Activated naive CD4-positive, alpha-beta T cell treated with anti-CD3 and anti-CD28 coated beads, Interleukin-2, amount 10 ng/mL, durations not matched to agents 7 days and 5 days (primary cell): ENCODE data around the gene ANKRD42.

Source experiments
- CTCF ChIA-PET: fragments of 350-600 bp; sonication (Branson Sonifier 250); formaldehyde crosslinking; loops from one replicate; lab custom pipeline; 2021; ENCODE audit warnings: antibody characterized with exemption; lab: Charles Lee
- DNase-seq: peaks from one replicate; pipeline ENCODE4 v3.0.0-alpha.2; 2020
- H3K27ac Mint-ChIP-seq: one replicate; pipeline ENCODE4 v1.8.0; 2021; ENCODE audit warnings: mild to moderate bottlenecking, moderate library complexity, mixed read lengths
- H3K27me3 Mint-ChIP-seq: one replicate; pipeline ENCODE4 v1.8.0; 2021; ENCODE audit warnings: mild to moderate bottlenecking, mixed read lengths
- H3K36me3 Mint-ChIP-seq: one replicate; pipeline ENCODE4 v1.8.0; 2021; ENCODE audit warnings: mixed read lengths
- H3K4me1 Mint-ChIP-seq: one replicate; pipeline ENCODE4 v1.8.0; 2021; ENCODE audit warnings: mixed read lengths
- H3K4me3 Mint-ChIP-seq: one replicate; pipeline ENCODE4 v1.8.0; 2021; ENCODE audit warnings: mild to moderate bottlenecking, moderate library complexity, mixed read lengths
- H3K9me3 Mint-ChIP-seq: one replicate; pipeline ENCODE4 v1.8.0; 2021; ENCODE audit warnings: mixed read lengths

Gene ANKRD42

GRCh38 chr11:83275888-83276641, 82.6 kb downstream of the ANKRD42 start:
- Mint-ChIP-seq H3K4me1 (peaks cover 4% of the 10 kb centered on the region), H3K27me3 (no peaks in the 10 kb centered on the region), H3K27ac (no peak overlapping the region), H3K36me3 (peaks cover 46% of the 10 kb centered on the region), H3K9me3 (peaks cover 4% of the 10 kb centered on the region), H3K4me3 (no peak overlapping the region)
- no peak for DNase-seq
- CTCF ChIA-PET: interaction anchor here (1.0 to 2.3 kb wide), 4 partner anchors 17 to 524 kb away, joined by 4 to 7 read pairs (median 4); no protein-coding TSS in a partner anchor

GRCh38 chr11:83278351-83278750, 84.8 kb downstream of the ANKRD42 start:
- Mint-ChIP-seq H3K27me3 (no peaks in the 10 kb centered on the region), H3K4me3 (no peak overlapping the region), H3K27ac (no peak overlapping the region), H3K36me3 (peaks cover 38% of the 10 kb centered on the region), H3K9me3 (no peaks in the 10 kb centered on the region), H3K4me1 (peaks cover 16% of the 10 kb centered on the region)
- DNase-seq: no peak
- CTCF ChIA-PET: interaction anchor here (1.9 kb wide), 1 partner anchor 14 kb away, joined by 5 read pairs; no protein-coding TSS in a partner anchor

GRCh38 chr11:83280256-83280655, 86.7 kb downstream of the ANKRD42 start:
- H3K4me1 Mint-ChIP-seq: peaks cover 34% of the 10 kb centered on the region
- CTCF ChIA-PET: no interaction called here
- H3K27ac Mint-ChIP-seq: no peak overlapping the region
- H3K4me3 Mint-ChIP-seq: no peak overlapping the region
- DNase-seq: no peak
- H3K27me3 Mint-ChIP-seq: no peaks in the 10 kb centered on the region
- H3K9me3 Mint-ChIP-seq: no peaks in the 10 kb centered on the region
- H3K36me3 Mint-ChIP-seq: peaks cover 38% of the 10 kb centered on the region

DNA sequence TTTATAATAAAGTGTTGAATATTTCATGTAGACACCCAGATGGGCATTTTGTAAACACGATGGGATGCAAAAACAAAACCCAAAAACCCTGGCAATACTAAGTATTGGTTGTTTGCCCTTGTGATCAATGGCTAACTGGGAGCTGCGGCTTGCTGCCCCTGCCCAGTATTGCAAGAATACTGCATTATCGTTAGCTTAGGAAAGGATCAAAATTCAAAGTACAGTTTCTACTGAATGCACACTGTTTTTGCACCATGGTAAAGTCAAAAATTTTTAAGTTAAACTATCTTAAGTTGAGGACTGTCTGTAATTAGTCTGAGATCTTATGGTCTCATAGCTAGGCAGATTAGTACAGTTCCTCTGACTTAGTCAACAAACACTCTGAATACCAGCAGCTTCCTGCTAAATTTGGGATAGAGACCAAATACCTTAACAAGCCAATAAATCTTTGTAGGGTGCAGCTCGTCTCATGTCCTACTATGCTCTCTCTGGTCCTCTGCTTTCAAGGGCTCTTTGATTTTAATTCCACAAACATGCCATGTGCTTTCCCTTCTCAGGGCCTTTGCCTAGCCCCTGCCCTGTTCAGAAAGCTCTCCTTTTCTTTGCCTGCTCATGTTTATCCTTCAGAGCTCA, 88.7 kb downstream of the ANKRD42 start:
- Mint-ChIP-seq H3K27ac (no peak overlapping the region), H3K9me3 (no peaks in the 10 kb centered on the region), H3K36me3 (peaks cover 36% of the 10 kb centered on the region), H3K27me3 (no peaks in the 10 kb centered on the region), H3K4me3 (no peak overlapping the region), H3K4me1 (peaks cover 41% of the 10 kb centered on the region)
- DNase-seq: no peak
- CTCF ChIA-PET: interaction anchor here (0.8 to 2.9 kb wide), 3 partner anchors 11 to 32 kb away, joined by 3 to 10 read pairs (median 5); no protein-coding TSS in a partner anchor

DNA sequence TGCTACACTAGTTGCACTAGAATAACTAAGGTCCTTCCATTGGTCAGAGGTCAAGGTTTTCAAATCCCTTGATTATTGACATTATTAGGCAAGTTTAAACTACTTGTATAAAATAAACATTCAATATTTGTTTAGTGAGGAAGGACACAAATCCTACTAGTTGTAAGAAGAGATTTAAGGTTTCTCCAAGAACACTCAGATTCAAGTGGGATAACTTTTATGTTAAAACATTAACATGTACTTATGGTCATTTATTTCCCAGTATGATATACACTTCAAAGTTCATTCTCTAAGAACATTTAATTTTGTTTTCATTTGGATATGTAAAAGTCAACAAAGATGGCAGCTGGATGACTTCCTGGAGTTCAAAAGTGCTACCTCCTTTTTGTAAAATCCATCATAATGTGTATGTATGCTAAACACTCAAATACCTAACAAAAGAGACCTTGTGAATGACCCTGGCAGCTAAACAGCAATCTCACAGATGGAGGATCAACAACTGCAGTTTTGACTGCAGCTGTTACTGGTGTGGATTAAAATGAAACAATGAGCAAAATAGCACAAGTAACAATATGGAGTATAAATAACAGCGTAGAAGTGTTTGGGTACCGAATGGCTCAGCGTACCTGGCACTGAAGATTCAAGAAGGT, 91.1 kb downstream of the ANKRD42 start:
- DNase-seq: no peak
- H3K36me3 Mint-ChIP-seq: peaks cover 28% of the 10 kb centered on the region
- H3K4me3 Mint-ChIP-seq: peak overlapping the region; percentile 91
- CTCF ChIA-PET: no interaction called here
- H3K9me3 Mint-ChIP-seq: no peaks in the 10 kb centered on the region
- H3K27me3 Mint-ChIP-seq: no peaks in the 10 kb centered on the region
- peaks cover 44% of the 10 kb centered on the region for H3K4me1 Mint-ChIP-seq
- H3K27ac Mint-ChIP-seq: peak overlapping the region; percentile 98

DNA sequence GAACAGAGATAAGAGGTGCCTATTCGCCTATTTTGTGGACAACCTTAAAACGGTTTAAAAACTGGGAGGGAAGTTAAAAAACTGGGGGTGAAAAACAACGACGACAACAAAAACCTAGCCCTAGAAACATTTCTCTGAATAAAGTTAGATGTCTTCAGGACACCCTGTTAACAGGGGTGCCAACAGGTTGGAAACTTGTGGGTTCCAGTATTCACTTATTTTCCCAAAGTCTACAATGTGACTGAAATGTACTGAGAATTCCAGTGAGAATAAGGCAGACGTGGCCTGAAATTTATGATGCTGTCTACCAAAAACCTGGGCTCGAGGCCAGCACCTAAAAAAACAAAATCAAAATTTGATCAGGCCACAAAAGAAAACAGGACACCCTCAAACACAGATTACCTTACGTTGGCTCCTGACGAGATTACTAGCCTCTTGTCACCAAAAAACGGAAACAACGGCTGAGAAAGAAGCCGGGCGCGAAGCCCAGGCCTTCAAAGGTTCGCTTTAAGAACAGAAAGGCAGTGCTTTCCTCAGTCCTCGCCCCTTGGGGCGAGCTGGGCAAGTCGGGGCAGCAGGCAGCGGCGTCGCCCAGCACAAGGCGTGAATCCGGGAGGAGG, 91.7 kb downstream of the ANKRD42 start:
- peaks cover 44% of the 10 kb centered on the region for H3K4me1 Mint-ChIP-seq
- peak overlapping the region; percentile 98 for H3K27ac Mint-ChIP-seq
- DNase-seq: no peak
- peaks cover 26% of the 10 kb centered on the region for H3K36me3 Mint-ChIP-seq
- H3K27me3 Mint-ChIP-seq: no peaks in the 10 kb centered on the region
- CTCF ChIA-PET: no interaction called here
- H3K9me3 Mint-ChIP-seq: no peaks in the 10 kb centered on the region
- peak overlapping the region; percentile 91 for H3K4me3 Mint-ChIP-seq

- H3K4me1 Mint-ChIP-seq: peaks cover 39% of the 10 kb centered on the region
- H3K27me3 Mint-ChIP-seq: no peaks in the 10 kb centered on the region
- no peaks in the 10 kb centered on the region for H3K9me3 Mint-ChIP-seq
- CTCF ChIA-PET: no interaction called here
- peak within 1 kb of the TSS; percentile 91 for H3K4me3 Mint-ChIP-seq
- peaks cover 21% of the 10 kb centered on the region for H3K36me3 Mint-ChIP-seq
- DNase-seq: peak; percentile 97
- H3K27ac Mint-ChIP-seq: peak within 1 kb of the TSS; percentile 98
These were observed 92.4 kb downstream of the ANKRD42 start, which contains the start of gene CCDC90B for GRCh38 chr11:83285771-83286528. Gene CCDC90B (minus strand): TSS chr11:83286367. CDS start chr11:83285972, 395 bp downstream.

DNA sequence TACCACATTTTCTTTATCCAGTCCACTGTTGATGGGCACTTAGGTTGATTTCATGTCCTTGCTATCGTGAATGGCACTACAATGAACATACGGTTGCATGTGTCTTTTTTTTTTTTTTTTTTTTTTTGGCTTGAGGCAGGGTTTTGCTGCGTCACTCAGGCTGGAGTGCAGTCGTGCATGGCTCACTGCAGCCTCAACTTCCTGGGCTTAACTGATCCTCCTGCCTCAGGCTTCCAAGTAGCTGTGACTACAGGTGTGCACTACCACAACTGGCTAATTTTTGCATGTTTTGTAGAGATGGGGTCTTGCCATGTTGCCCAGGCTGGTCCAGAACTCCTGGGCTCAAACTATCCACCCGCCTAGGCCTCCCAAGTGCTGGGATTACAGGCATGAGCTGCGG, 94.1 kb downstream of the ANKRD42 start:
- H3K27me3 Mint-ChIP-seq: peaks cover under 1% of the 10 kb centered on the region
- DNase-seq: no peak

GRCh38 chr11:83292709-83293456, 99.4 kb downstream of the ANKRD42 start:
- Mint-ChIP-seq H3K4me3 (peak overlapping the region; percentile 35), H3K27me3 (peaks cover 7% of the 10 kb centered on the region), H3K27ac (no peak overlapping the region), H3K9me3 (no peaks in the 10 kb centered on the region), H3K36me3 (no peaks in the 10 kb centered on the region), H3K4me1 (peaks cover 3% of the 10 kb centered on the region)
- CTCF ChIA-PET: interaction anchor here (0.6 to 2.7 kb wide), 21 partner anchors 10 to 597 kb away, joined by 3 to 20 read pairs (median 4); no protein-coding TSS in a partner anchor
- DNase-seq: peak; percentile 37

More for the DNA sequence above, 94.1 kb downstream of the ANKRD42 start:
- H3K4me1 Mint-ChIP-seq: peaks cover 34% of the 10 kb centered on the region
- no peaks in the 10 kb centered on the region for H3K9me3 Mint-ChIP-seq
- H3K36me3 Mint-ChIP-seq: peaks cover 17% of the 10 kb centered on the region
- no peak overlapping the region for H3K27ac Mint-ChIP-seq
- CTCF ChIA-PET: no interaction called here
- no peak overlapping the region for H3K4me3 Mint-ChIP-seq

DNA sequence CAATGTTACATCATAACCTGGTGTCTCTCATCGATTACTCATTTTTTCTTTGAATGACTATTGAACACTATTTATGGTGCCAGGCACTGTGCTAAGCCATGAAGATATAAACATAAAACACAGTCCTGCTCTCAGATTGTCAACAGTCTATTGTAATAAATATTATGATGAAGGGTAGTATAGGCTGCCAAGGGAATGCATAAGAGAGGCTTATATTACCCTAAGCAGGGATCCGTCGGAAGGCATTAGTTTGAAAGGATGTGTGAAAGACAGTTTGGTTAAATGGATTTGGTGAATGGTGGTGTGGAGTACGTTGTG, 99.9 kb downstream of the ANKRD42 start:
- H3K4me1 Mint-ChIP-seq: peaks cover 3% of the 10 kb centered on the region
- H3K27me3 Mint-ChIP-seq: peaks cover 7% of the 10 kb centered on the region
- H3K27ac Mint-ChIP-seq: no peak overlapping the region
- CTCF ChIA-PET: interaction anchor here (0.6 to 2.7 kb wide), 17 partner anchors 9 to 536 kb away, joined by 3 to 20 read pairs (median 7); no protein-coding TSS in a partner anchor
- no peaks in the 10 kb centered on the region for H3K36me3 Mint-ChIP-seq
- no peak for DNase-seq
- H3K9me3 Mint-ChIP-seq: no peaks in the 10 kb centered on the region
- no peak overlapping the region for H3K4me3 Mint-ChIP-seq

DNA sequence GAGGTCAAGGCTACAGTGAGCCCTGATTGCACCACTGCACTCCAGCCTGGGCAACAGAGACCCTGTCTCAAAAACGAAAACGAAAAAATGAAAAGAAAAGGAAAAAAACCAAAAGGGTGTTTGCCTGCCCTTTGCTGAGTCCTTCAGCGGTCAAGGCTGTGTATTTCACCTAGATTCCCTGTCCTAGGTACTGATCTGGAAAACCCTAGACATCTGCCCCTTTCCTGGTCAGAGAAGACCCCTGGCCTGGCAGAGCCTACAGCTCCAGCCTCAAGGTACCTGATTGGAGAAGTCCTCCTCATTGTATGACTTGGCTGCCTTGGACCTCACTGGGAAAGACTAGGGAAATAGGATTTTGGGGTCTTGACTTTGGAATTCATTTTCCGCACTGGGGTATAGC, 100.7 kb downstream of the ANKRD42 start:
- Mint-ChIP-seq H3K27ac (no peak overlapping the region), H3K4me1 (peaks cover 3% of the 10 kb centered on the region), H3K9me3 (no peaks in the 10 kb centered on the region), H3K4me3 (no peak overlapping the region), H3K36me3 (no peaks in the 10 kb centered on the region), H3K27me3 (peaks cover 11% of the 10 kb centered on the region)
- DNase-seq: no peak
- CTCF ChIA-PET: interaction anchor here (1.8 to 2.5 kb wide), 2 partner anchors 16 to 526 kb away, joined by 8 to 9 read pairs; no protein-coding TSS in a partner anchor
